Mesendoderm (in vitro differentiated cells): Measurements from ENCODE around the gene UXS1.

Source experiments
- DNase-seq: peaks from one replicate; pipeline ENCODE4 v3.0.0; 2013
- H2AK5ac ChIP-seq: 2 replicates; pipeline ENCODE4 v1.6.1; 2013; ENCODE audit warnings: low read length, inconsistent platforms
- H2BK120ac ChIP-seq: 2 replicates; pipeline ENCODE4 v1.6.1; 2013; ENCODE audit warnings: low read depth, mild to moderate bottlenecking, low read length, moderate library complexity, mixed read lengths
- H2BK15ac ChIP-seq: replicated peaks from 2 replicates; pipeline ENCODE4 v1.6.1; 2013; ENCODE audit warnings: low read depth, mild to moderate bottlenecking, moderate library complexity
- H2BK5ac ChIP-seq: 2 replicates; pipeline ENCODE4 v1.6.1; 2013; ENCODE audit warnings: low read length, inconsistent platforms
- H3K18ac ChIP-seq: 2 replicates; pipeline ENCODE4 v1.6.1; 2013; ENCODE audit warnings: mild to moderate bottlenecking, low read length, mixed read lengths
- H3K23ac ChIP-seq: one replicate; pipeline ENCODE4 v1.6.1; 2013; ENCODE audit warnings: low read length
- H3K27ac ChIP-seq: 2 replicates; pipeline ENCODE4 v1.5.1; 2013; ENCODE audit warnings: low read depth, mild to moderate bottlenecking, inconsistent platforms, low read length, moderate library complexity
- H3K27me3 ChIP-seq: 2 replicates; pipeline ENCODE4 v1.6.1; 2013; ENCODE audit warnings: low read length, control low read depth, mild to moderate bottlenecking, inconsistent platforms; ENCODE audit not compliant: insufficient read depth, poor library complexity
- H3K36me3 ChIP-seq: 2 replicates; pipeline ENCODE4 v1.6.1; 2013; ENCODE audit warnings: low read length, inconsistent platforms; ENCODE audit not compliant: control insufficient read depth, insufficient read depth
- H3K4ac ChIP-seq: one replicate; pipeline ENCODE4 v1.6.1; 2013; ENCODE audit warnings: low read depth, mild to moderate bottlenecking, low read length, moderate library complexity
- H3K4me1 ChIP-seq: 2 replicates; pipeline ENCODE4 v1.6.1; 2013; ENCODE audit warnings: low read depth, low read length, inconsistent platforms; ENCODE audit not compliant: control insufficient read depth
- H3K4me2 ChIP-seq: 2 replicates; pipeline ENCODE4 v1.6.1; 2013; ENCODE audit warnings: low read length
- H3K4me3 ChIP-seq: 2 replicates; pipeline ENCODE4 v1.5.1; 2013; ENCODE audit warnings: mild to moderate bottlenecking, low read length
- H3K56ac ChIP-seq: one replicate; pipeline ENCODE4 v1.6.1; 2013; ENCODE audit warnings: low read length
- H3K79me1 ChIP-seq: 2 replicates; pipeline ENCODE4 v1.6.1; 2013; ENCODE audit warnings: low read length, inconsistent platforms
- H3K79me2 ChIP-seq: 2 replicates; pipeline ENCODE4 v1.6.1; 2013; ENCODE audit warnings: mild to moderate bottlenecking, low read length; ENCODE audit not compliant: control insufficient read depth, insufficient read depth
- H3K9ac ChIP-seq: 2 replicates; pipeline ENCODE4 v1.6.1; 2013; ENCODE audit warnings: low read length, inconsistent platforms
- H4K5ac ChIP-seq: one replicate; pipeline ENCODE4 v1.6.1; 2013; ENCODE audit warnings: low read length
- H4K8ac ChIP-seq: one replicate; pipeline ENCODE4 v1.6.1; 2013; ENCODE audit warnings: low read depth, mild to moderate bottlenecking, control low read depth, low read length, moderate library complexity
- WGBS: extraction: QIAGEN DNeasy Blood & Tissue Kit; methylation state at CpG from one replicate; pipeline ENCODE4 v1.1.7; 2013; ENCODE audit warnings: low lambda C conversion rate, missing lambda C conversion rate; ENCODE audit not compliant: insufficient coverage; ENCODE audit errors: extremely low coverage; 5-methylcytosine and 5-hydroxymethylcytosine counted together

The UXS1 gene

DNA sequence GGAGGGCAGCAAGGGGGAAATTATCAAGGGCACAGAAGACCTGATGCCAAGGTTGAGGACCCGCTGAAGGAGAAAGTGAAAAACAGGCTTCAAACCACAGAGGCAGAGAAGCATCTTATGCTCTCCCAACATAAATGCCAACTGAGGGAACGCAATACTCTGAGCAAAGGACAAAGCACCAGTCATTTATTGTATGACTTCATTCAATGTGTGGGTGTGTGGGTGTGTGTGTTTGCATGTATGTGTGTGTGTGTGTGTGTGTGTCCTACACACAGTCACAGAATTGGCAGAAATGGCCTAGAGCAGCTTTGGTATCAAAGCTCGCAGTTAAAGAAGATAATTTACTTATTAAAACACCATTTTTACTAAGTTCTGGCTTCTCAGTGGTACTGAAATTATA is 51.4 kb downstream of the UXS1 start:
- no peaks in the 10 kb centered on the region for H3K4me1 ChIP-seq
- no peak overlapping the region for H3K27ac ChIP-seq
- H3K23ac ChIP-seq, result no peak overlapping the region
- no CpG with 5 or more reads among the region's 3 CpGs for WGBS
- no peak overlapping the region for H3K4me2 ChIP-seq
- H4K5ac ChIP-seq, result no peak overlapping the region
- no peak for DNase-seq
- no peak overlapping the region for H3K56ac ChIP-seq
- no peak overlapping the region for H2BK15ac ChIP-seq
- peaks cover 3% of the 10 kb centered on the region for H3K79me1 ChIP-seq
- H3K27me3 ChIP-seq, result no peaks in the 10 kb centered on the region
- no peak overlapping the region for H2BK5ac ChIP-seq
- H4K8ac ChIP-seq, result no peak overlapping the region
- no peak overlapping the region for H2BK120ac ChIP-seq
- no peaks in the 10 kb centered on the region for H3K79me2 ChIP-seq
- H3K36me3 ChIP-seq, result no peaks in the 10 kb centered on the region
- H3K4me3 ChIP-seq, result no peak overlapping the region
- no peak overlapping the region for H3K9ac ChIP-seq
- no peak overlapping the region for H3K4ac ChIP-seq
- H3K18ac ChIP-seq, result no peak overlapping the region
- no peak overlapping the region for H2AK5ac ChIP-seq

DNA sequence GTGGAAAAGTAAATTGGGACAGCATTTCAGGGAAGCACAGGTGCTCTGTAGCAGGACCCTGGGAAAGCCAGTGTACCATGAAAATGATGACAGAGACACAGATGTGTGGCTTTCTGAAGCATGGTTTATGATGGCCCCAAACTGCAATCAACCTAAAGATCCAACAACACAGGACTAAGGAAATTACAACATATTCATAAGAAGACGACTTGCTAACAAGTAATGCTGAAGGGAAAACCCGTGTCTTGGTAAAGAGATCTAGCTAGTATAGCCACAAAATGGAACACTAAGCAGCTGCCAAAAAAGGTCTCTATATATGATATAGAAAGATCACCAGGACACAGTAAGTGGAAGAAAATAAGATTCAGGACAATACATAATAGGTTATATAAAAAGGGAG is 53.2 kb downstream of the UXS1 start:
- Histone ChIP-seq H3K4me2 (no peak overlapping the region), H3K79me1 (peaks cover 3% of the 10 kb centered on the region), H2BK15ac (no peak overlapping the region), H3K36me3 (no peaks in the 10 kb centered on the region), H3K56ac (no peak overlapping the region), H3K4me1 (no peaks in the 10 kb centered on the region), H3K27ac (no peak overlapping the region), H2BK120ac (no peak overlapping the region), H3K18ac (no peak overlapping the region), H2AK5ac (no peak overlapping the region), H3K27me3 (no peaks in the 10 kb centered on the region), H3K9ac (no peak overlapping the region), H3K79me2 (no peaks in the 10 kb centered on the region), H3K4me3 (no peak overlapping the region), H4K8ac (no peak overlapping the region), H4K5ac (no peak overlapping the region), H3K23ac (no peak overlapping the region), H2BK5ac (no peak overlapping the region), H3K4ac (no peak overlapping the region)
- DNase-seq, result no peak
- no CpG with 5 or more reads among the region's 2 CpGs for WGBS

DNA sequence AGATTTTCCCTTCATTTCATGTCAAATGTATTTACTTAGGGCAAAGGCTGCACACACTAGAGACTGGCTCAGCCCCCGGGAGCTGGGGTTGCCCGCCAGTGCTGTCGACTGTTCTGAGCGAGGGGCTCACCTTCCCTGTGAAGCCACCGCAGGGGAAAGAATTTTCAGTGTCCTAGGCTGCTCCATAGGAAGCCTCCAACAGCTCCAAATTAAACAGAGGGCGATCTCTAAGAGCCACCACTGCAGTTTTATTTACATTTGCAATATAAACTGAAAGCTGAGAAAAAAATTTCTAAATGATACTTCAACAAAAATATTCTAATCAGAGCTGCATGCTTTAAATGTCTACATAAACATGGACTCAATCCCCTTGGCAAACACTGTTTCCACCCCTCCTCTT is 54.0 kb downstream of the UXS1 start:
- H3K36me3 ChIP-seq, result no peaks in the 10 kb centered on the region
- WGBS, result no CpG with 5 or more reads among the region's 6 CpGs
- no peak overlapping the region for H3K18ac ChIP-seq
- no peak overlapping the region for H3K27ac ChIP-seq
- H4K8ac ChIP-seq, result no peak overlapping the region
- no peak overlapping the region for H2BK15ac ChIP-seq
- peaks cover 3% of the 10 kb centered on the region for H3K79me1 ChIP-seq
- H2BK120ac ChIP-seq, result no peak overlapping the region
- no peak overlapping the region for H3K56ac ChIP-seq
- no peak overlapping the region for H3K9ac ChIP-seq
- no peaks in the 10 kb centered on the region for H3K4me1 ChIP-seq
- DNase-seq, result no peak
- H3K4me2 ChIP-seq, result no peak overlapping the region
- no peak overlapping the region for H3K23ac ChIP-seq
- no peak overlapping the region for H2BK5ac ChIP-seq
- H2AK5ac ChIP-seq, result no peak overlapping the region
- H4K5ac ChIP-seq, result no peak overlapping the region
- no peak overlapping the region for H3K4ac ChIP-seq
- no peak overlapping the region for H3K4me3 ChIP-seq
- H3K27me3 ChIP-seq, result no peaks in the 10 kb centered on the region
- H3K79me2 ChIP-seq, result no peaks in the 10 kb centered on the region

DNA sequence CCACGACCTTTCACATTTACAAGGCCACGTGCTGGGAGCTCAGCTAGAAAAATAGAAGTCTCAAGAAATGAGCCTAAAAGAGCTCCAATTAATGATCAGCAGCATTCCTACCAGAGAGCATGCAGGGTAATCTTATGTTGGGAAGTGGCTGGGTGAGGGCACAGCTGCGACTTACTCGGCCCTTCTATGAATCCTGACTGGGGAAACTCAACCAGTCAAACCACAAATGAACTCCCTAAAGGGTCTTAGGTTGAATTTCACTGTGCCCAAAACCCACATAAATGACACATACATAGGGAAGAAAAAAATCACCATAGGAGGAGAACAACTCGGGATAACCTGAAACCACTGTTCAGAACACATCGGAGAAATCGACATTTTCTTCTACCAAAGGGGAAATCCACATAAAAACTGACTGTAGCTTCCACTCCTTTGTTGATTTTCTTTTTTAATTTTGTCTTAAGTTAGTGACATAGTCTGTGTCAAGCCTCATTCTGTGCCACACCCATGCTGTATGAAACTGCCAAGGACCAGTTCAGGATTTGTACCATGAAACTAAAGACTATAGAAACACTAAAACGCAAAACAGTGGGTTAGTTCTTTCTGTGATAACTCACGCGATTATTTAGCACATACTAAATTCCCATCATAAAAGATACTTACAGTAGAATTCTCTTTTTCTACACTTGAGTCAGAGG is 54.7 kb downstream of the UXS1 start:
- WGBS, result no CpG with 5 or more reads among the region's 10 CpGs

DNA sequence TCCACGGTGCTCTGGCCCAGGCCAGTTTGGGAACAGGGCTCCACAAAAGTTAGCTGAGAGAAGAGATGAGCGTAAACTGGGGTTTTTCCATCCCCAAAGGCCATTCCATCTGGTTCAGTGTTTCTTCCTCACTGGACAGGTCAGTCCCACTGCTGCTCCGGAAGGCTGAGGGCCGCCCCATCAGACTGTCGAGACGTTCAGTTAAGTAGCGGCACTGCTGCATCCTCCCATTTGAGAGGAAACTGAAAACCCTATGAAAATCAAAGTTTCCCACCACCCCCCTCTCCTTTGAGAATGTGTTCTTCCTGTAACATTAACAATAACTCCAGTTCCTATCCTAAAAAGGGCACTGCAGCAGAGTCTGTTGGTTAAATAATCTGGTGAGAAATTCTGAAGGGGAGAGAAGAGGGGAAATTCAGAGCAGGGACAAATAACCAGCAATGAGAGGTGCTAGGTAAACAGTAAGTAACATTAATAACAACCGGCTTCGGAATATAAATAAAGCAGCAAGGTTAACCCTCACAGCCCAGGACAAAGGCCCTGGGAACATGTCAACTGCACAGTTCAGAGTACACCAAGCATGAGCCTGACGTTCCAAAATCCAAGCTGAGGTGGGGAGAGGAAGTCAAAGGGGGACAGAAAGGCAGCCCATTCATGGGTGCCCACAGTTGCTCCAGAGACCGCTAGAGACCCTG is 55.4 kb downstream of the UXS1 start:
- Histone ChIP-seq H2BK15ac (no peak overlapping the region), H3K18ac (no peak overlapping the region), H3K4me3 (no peak overlapping the region), H3K79me2 (no peaks in the 10 kb centered on the region), H3K4me2 (no peak overlapping the region), H3K36me3 (no peaks in the 10 kb centered on the region), H2AK5ac (no peak overlapping the region), H2BK120ac (no peak overlapping the region), H3K4ac (no peak overlapping the region), H3K79me1 (peaks cover 3% of the 10 kb centered on the region), H3K27me3 (no peaks in the 10 kb centered on the region), H3K9ac (no peak overlapping the region), H3K27ac (no peak overlapping the region), H3K56ac (no peak overlapping the region), H4K8ac (no peak overlapping the region), H4K5ac (no peak overlapping the region), H3K4me1 (no peaks in the 10 kb centered on the region), H2BK5ac (no peak overlapping the region), H3K23ac (no peak overlapping the region)
- DNase-seq, result no peak
- no CpG with 5 or more reads among the region's 11 CpGs for whole genome bisulfite sequencing

More for the DNA sequence above, 54.7 kb downstream of the UXS1 start:
- peaks cover 3% of the 10 kb centered on the region for H3K79me1 ChIP-seq
- H3K18ac ChIP-seq, result no peak overlapping the region
- no peak overlapping the region for H2BK15ac ChIP-seq
- no peaks in the 10 kb centered on the region for H3K36me3 ChIP-seq
- no peak overlapping the region for H2BK120ac ChIP-seq
- H3K23ac ChIP-seq, result no peak overlapping the region
- no peaks in the 10 kb centered on the region for H3K4me1 ChIP-seq
- no peak for DNase-seq
- H3K27me3 ChIP-seq, result no peaks in the 10 kb centered on the region
- no peak overlapping the region for H3K9ac ChIP-seq
- H3K56ac ChIP-seq, result no peak overlapping the region
- H3K27ac ChIP-seq, result no peak overlapping the region
- no peak overlapping the region for H3K4ac ChIP-seq
- H3K4me3 ChIP-seq, result no peak overlapping the region
- H3K79me2 ChIP-seq, result no peaks in the 10 kb centered on the region
- H3K4me2 ChIP-seq, result no peak overlapping the region
- no peak overlapping the region for H4K8ac ChIP-seq
- no peak overlapping the region for H2BK5ac ChIP-seq
- no peak overlapping the region for H4K5ac ChIP-seq
- H2AK5ac ChIP-seq, result no peak overlapping the region
